Measurements from ENCODE around the gene IL11RA.

GRCh38 chr9:34691936-34692315 lies 39.9 kb downstream of the IL11RA start:
- no peak for TF ChIP-seq POLR2A (IDR thresholded peaks at IDR 0.05)
- no peak for TF ChIP-seq CTCF (IDR thresholded peaks at IDR 0.05)

Data from sigmoid colon (tissue), 3 donors.